Left kidney (tissue), 2 donors: ENCODE results near the gene EIF2S2. TPM values are rescaled to one million over a fixed set of nuclear protein-coding genes. Genes with fewer than 3 reads are reported as not detected.

Experiments
- DNase-seq: peaks from one replicate; pipeline ENCODE4 v3.0.0-alpha.2; 2013
- polyA plus RNA-seq: library from polyadenylated mRNA; unstranded; fragments of 120-200 nt; gene quantifications from one replicate; pipeline ENCODE4 v1.2.1, GENCODE V29; 2013; ENCODE audit not compliant: insufficient read length

EIF2S2 gene
- polyA plus RNA-seq, 1 donor = 50.6 TPM

DNA sequence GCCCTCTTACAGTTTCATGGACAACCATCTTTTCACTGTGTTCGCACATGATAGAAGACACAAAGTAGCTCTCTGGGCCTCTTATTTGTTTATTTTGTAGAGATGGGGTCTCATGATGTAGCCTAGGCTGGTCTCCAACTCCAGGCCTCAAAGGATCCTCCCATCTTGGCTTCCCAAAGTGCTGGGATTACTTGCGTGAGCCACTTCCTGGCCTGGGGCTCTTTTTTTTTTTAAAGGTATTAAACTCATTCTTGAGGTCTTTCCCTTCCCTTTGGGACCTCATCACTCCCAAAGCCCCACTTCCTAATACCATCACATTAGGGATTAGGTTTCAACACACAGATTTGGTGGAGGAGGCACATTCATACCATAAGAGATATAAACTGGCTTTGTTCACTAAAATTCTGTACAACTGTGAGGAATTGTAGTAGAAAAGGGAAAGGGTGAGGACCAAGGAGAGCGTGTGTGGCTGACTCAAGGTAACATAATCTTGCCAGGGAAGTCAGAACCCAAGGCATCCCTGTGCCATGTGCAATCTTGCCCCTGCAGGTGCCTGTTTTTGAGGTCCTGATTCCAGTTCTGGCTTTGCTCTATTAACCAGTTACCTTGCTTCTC is 45.5 kb downstream of the EIF2S2 start:
- DNase-seq = no peak

DNA sequence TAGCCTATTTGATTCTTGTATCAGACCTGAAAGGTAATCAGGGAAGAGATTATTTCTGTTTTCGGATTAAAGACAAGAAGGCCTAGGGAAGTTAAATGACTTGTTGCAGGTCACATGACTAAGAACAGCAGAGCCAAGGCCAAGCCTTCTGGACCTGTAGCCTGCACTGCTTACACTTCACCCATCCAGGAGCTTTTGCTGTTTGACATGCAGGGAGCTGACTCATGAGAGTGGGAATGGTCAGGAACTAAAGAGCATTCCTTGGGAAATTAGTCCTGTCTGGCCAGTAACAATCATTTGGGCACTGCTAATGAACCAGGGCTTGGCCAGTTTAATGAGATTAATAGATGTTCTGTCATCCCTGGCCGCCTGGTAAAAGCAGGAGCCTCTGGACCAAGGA is 46.8 kb downstream of the EIF2S2 start:
- DNase-seq = no peak

GRCh38 chr20:34064286-34064685 is 47.8 kb downstream of the EIF2S2 start:
- no peak for DNase-seq

DNA sequence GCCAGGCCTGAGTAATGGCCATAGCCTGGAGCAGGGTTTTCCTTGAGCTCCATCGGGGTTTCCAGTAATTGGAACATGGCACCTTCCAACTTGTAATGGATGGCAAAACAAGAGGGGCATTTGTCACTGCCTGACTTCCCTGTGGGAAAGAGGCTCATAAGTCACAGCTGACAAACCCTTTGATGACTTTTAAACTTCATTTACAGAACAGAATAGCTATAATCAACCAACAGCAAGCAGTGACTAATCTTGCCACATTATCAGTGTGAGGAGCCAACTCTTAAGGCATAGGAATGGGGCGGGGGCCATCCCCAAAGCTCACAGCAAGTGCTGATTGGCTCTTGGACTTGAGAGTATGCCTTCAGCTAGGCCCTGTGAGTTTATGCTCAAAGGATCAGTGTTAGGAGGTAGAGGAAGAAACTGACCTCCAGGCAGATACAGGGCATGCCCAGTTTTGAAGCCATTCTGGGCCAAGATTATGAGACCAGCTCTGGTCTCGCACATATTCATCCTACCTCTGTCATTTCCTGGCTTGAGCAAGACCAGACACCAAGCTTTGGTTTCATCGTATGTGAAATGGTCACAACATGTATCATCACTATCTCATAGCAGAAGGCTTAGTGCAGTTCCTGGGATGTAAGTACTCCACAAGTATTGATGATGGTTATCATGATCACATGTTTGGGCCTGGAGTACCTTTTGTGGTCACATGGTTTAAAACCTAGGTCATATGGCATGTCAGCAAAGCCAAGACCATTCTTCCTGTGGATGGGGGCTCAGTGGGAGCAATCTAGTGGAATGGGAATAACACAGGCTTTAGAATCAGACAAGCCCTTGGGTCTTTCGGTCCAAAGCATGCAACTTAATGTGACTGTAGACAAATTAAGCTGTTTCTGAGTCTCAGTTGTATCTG is 49.2 kb downstream of the EIF2S2 start:
- no peak for DNase-seq

DNA sequence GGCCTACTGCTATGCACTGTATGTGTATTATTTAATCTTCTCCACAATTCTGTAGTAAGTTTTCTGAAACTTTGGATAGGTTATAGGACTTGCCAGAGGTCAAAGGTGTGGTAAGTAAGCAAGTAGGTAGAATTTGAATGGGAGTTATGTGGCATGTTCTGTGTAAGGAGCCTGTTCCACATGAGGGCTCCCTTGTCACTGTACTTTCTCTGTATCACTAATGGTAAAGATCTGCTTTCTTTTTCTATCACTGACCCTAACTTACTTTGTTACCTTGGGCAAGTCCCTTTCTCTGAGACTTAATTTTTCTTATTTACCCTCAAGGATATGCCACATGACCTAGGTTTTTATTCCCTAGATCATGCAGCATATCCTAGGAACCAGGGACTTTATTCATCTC is 50.3 kb downstream of the EIF2S2 start:
- no peak for DNase-seq

- no peak for DNase-seq
Measured at GRCh38 chr20:34060970-34061369, 51.1 kb downstream of the EIF2S2 start.

GRCh38 chr20:34058831-34059230 is 53.2 kb downstream of the EIF2S2 start:
- DNase-seq = no peak

DNA sequence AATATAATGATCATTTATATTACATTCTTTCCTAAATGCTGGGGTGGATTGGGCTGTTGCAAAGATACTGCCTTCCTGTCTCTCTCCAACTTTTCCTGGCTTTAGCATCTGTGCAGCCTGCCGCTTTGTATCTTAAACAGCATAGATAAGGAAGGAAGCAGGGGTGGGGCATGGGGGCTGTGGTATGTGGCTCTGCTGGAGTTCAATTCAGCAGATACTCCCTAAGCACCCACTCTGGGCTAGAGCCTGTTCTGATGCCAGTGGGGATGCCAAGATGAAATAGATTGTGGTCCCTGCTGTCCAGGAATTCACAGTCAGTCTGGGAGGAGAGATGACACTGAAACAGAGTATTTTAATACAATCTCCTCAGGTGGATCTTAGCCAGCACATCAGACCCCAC is 56.8 kb downstream of the EIF2S2 start:
- no peak for DNase-seq

DNA sequence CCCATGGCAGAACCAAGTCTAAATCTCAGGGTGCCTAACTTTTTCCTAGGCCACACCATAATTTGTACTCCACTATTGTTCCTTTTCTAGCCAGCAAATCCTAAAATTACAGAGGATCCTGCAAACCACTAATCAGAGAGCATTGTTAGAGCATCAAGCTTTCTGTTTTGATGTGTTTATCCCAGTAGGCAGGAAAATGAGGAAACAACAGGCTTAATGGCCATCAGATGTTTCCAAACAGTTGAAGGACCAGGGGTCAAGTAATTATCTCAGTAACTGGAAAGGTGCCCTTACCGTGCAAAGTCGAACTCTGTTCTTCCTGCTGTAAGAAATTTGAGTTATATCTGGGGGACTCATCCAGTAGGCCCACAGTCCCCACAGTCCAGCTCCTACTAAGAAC is 59.6 kb downstream of the EIF2S2 start:
- DNase-seq = no peak

GRCh38 chr20:34049897-34050695 is 61.9 kb downstream of the EIF2S2 start:
- no peak for DNase-seq

DNA sequence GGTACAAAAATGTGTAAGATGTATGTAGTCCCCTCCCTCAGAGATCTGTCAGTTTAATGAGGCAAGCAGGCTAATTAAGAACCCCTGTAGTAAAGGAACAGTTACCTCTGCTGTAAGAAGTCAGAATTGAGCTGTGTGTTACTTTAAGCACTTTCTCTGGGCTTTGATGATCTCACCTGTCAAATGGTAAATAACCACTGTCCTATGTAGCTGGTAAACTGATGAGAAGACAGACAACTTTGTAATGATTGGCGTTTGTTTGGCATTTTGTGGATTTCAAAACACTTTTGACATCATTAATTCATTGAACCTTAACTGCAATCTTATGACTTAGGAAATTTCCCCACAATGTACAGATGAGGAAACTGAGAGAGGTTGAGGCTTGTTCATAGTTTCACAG is 62.7 kb downstream of the EIF2S2 start:
- DNase-seq = no peak

DNA sequence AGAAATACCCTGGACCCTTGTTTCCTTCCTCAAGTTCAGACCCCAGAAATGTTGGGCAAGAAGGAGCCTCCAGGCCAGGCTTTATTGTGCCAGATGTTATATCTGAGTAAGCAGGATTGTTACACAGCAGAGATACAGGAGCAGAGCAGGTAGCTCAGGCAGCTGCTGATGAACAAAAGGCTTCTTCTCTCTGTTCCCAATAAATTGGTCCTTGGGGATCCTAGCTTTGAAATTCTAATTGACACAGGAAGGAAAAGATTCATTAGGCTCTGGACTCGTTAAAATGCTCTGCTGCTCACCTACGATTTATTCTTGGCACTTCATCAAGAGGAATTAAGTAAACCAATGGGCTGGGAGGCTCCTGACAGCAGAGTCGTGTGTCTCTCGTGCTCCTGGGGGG is 64.1 kb downstream of the EIF2S2 start:
- DNase-seq = no peak

DNA sequence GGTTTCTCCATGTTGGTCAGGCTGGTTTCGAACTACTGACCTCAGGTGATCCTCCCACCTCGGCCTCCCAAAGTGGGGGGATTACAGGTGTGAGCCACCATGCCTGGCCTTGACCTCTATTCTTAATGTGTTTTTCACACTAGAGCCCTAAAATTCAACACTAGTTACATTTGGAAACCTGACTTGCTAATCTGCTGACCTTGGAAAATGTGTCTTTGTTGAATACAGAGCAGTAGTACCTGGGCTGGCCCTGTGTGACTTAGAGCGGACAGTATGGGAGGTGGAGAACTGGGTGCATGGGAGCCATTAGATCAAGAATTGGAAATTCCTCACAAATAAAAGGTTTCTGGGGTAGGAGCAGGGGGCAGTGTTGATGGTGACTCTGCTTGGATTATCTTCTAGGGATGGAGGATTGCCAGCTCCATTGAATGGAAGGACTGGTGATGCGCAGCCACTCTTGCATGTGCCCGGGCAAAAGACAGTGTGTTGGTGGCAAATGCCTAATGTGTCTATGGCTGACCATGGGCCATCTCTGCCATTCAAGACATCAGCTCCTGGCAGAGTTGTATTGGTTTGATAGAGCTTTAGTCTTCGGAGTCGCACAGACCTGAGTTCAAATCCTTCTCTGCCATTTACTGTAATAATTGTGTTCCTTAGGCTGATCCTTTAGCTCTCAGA is 64.9 kb downstream of the EIF2S2 start:
- DNase-seq = no peak

DNA sequence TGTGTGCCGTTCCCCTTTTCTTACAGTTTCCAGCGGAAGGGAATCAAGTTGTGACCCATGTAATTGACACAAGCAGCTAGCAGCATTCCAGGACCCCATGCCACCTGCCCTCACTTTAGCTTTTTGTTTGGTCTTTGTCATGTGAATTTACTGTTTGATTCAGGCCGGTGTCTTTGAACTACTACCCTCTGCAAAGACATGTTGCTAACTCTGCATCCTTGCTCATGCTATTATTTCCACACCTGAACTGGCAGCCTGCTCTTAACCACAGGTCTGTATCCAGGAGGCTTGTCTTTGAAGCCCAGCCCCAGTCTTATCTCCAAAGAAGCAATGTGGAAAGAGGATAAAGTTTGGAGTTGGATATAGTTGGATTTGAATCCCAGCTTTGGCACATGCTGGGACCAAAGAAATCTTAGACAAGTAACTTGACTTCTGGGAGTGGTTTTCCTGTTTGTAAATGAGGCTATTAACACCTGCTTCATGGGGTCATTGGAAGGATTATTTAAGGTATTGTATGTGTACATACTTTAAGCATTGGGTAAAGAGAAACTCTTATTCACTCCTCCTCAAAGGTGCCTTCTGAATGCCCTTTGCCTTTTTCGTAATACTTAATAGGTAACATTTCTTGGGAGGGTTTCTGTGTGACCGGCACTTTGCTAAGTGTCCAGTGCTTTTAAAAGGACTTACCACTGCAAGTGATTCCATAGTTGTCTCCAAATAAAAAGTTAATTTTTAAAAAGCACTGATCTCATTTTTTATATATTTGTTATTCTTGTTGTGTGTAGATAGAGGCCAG is 65.9 kb downstream of the EIF2S2 start:
- no peak for DNase-seq

DNA sequence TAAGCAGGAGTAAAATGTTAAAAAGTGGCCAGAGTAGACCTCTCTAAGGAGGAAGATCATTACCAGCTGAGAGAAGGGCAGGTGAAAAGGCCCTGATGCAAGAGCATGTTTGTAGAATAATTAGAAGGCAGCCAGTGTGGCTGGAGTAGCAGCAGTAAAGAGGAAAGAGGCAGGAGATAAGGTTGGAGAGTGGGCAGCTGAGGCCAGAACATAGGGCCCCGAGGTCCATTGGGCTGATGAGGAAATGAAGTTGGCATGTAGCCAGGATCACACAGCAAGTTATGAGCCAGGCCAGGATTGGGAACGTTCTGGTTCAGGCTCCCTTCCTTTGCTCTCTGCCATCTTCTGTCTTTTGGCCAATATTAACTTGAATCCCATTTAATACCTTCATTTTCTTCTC is 66.7 kb downstream of the EIF2S2 start:
- no peak for DNase-seq

GRCh38 chr20:34043025-34043424 is 69.0 kb downstream of the EIF2S2 start:
- DNase-seq = no peak

GRCh38 chr20:34042262-34042661 is 69.8 kb downstream of the EIF2S2 start:
- no peak for DNase-seq

GRCh38 chr20:34041226-34041625 is 70.8 kb downstream of the EIF2S2 start:
- DNase-seq = no peak

GRCh38 chr20:34040300-34040995 is 71.6 kb downstream of the EIF2S2 start:
- DNase-seq = no peak
